ENCODE data around the gene CABP4. TPM values are rescaled to one million over a fixed set of nuclear protein-coding genes. Genes with fewer than 3 reads are reported as not detected.

Gene CABP4
- total RNA-seq, 1 experiment from 2014 or later, result 0.55 TPM

- Histone ChIP-seq H3K27me3 (ENCODE audit: low read length) (no peaks in the 10 kb centered on the region), H3K4me2 (ENCODE audit: low read length) (no peak within 1 kb of the TSS), H3K4me1 (ENCODE audit: insufficient read depth, low read length) (no peaks in the 10 kb centered on the region), H3K79me2 (ENCODE audit: low read length) (no peaks in the 10 kb centered on the region), H2AFZ (ENCODE audit: low read length) (no peak within 1 kb of the TSS), H4K20me1 (ENCODE audit: low read length) (no peaks in the 10 kb centered on the region), H3K9ac (ENCODE audit: low read length) (no peak within 1 kb of the TSS), H3K9me2 (replicated peaks; ENCODE audit: low read length) (no peaks in the 10 kb centered on the region), H3K4me3 (ENCODE audit: low read length) (no peak within 1 kb of the TSS), H3K9me3 (ENCODE audit: low read length) (no peaks in the 10 kb centered on the region), H3F3A (ENCODE audit: low read length, unreplicated experiment) (no peaks in the 10 kb centered on the region), H3K36me3 (ENCODE audit: low read depth, low read length) (no peaks in the 10 kb centered on the region), H3K27ac (ENCODE audit: low read length) (no peak within 1 kb of the TSS)
- TF ChIP-seq EZH2phosphoT487 (IDR thresholded peaks at IDR 0.05; ENCODE audit: borderline replicate concordance, low read length), result no peak
- TF ChIP-seq EZH2 (IDR thresholded peaks at IDR 0.05; ENCODE audit: low read length, unreplicated experiment), result no peak
- no peak for TF ChIP-seq CTCF (conservative IDR thresholded peaks at IDR 0.05; ENCODE audit: low read depth, low read length)
- BruUV-seq (replicated peaks), result no TSS peak
- DNase-seq, result no peak
- intact Hi-C loops (cut with micrococcal nuclease), result no loop called here
- POLR2A ChIA-PET (ENCODE audit: unreplicated experiment), result no interaction called here
- ATAC-seq, result no peak; the same call in 1 of the 2 replicates
- CTCF ChIA-PET, result no interaction called here
These were observed 2.8 kb upstream of the CABP4 start, which contains the start of gene GPR152 for GRCh38 chr11:67452141-67452952. TSS of gene GPR152 (minus strand) at chr11:67452729. CDS start at chr11:67452724, 5 bp downstream.

GRCh38 chr11:67453816-67454732 is 1.1 kb upstream of the CABP4 start:
- no peak for TF ChIP-seq EZH2 (IDR thresholded peaks at IDR 0.05; ENCODE audit: low read length, unreplicated experiment)
- TF ChIP-seq CTCF (conservative IDR thresholded peaks at IDR 0.05; ENCODE audit: low read depth, low read length), result no peak
- no peak for TF ChIP-seq EZH2phosphoT487 (IDR thresholded peaks at IDR 0.05; ENCODE audit: borderline replicate concordance, low read length)
- Histone ChIP-seq H3K36me3 (ENCODE audit: low read depth, low read length) (no peaks in the 10 kb centered on the region), H4K20me1 (ENCODE audit: low read length) (no peaks in the 10 kb centered on the region), H3K4me1 (ENCODE audit: insufficient read depth, low read length) (no peaks in the 10 kb centered on the region), H3F3A (ENCODE audit: low read length, unreplicated experiment) (no peaks in the 10 kb centered on the region), H2AFZ (ENCODE audit: low read length) (no peak overlapping the region), H3K4me3 (ENCODE audit: low read length) (no peak overlapping the region), H3K9me2 (replicated peaks; ENCODE audit: low read length) (no peaks in the 10 kb centered on the region), H3K9ac (ENCODE audit: low read length) (no peak overlapping the region), H3K79me2 (ENCODE audit: low read length) (no peaks in the 10 kb centered on the region), H3K27me3 (ENCODE audit: low read length) (no peaks in the 10 kb centered on the region), H3K4me2 (ENCODE audit: low read length) (no peak overlapping the region), H3K9me3 (ENCODE audit: low read length) (no peaks in the 10 kb centered on the region), H3K27ac (ENCODE audit: low read length) (no peak overlapping the region)
- ChIA-PET POLR2A (ENCODE audit: unreplicated experiment) (no interaction called here), CTCF (no interaction called here)
- DNase-seq (no peak), ATAC-seq (no peak)
- intact Hi-C loops (cut with micrococcal nuclease), result no loop called here
- BruUV-seq (replicated peaks), result no TSS peak

Data from PC-3 (cell line).